Mesenchymal stem cell (in vitro differentiated cells and primary cell): ENCODE results near the gene PHRF1.

Source experiments
- DNase-seq: peaks from one replicate; pipeline ENCODE4 v3.0.0-alpha.2; 2013
- H2AFZ ChIP-seq: one replicate; pipeline ENCODE4 v1.6.1; 2013; ENCODE audit warnings: low read depth, mild to moderate bottlenecking, control low read depth, inconsistent platforms, low read length, moderate library complexity
- H2AK5ac ChIP-seq: 2 replicates; pipeline ENCODE4 v1.6.1; 2013; ENCODE audit warnings: low read length, moderate library complexity, mild to moderate bottlenecking, inconsistent platforms; ENCODE audit not compliant: severe bottlenecking
- H2BK120ac ChIP-seq: one replicate; pipeline ENCODE4 v1.6.1; 2013; ENCODE audit warnings: low read depth, mild to moderate bottlenecking, inconsistent platforms, low read length, moderate library complexity
- H2BK12ac ChIP-seq, 2 experiments: one replicate each; pipeline ENCODE4 v1.6.1; 2013; ENCODE audit warnings: inconsistent platforms in 2 of 2, low read length in 2 of 2, mild to moderate bottlenecking in 2 of 2, moderate library complexity in 2 of 2, control low read depth in 1 of 2
- H2BK15ac ChIP-seq: one replicate; pipeline ENCODE4 v1.6.1; 2013; ENCODE audit warnings: mild to moderate bottlenecking, low read depth, inconsistent platforms; ENCODE audit not compliant: poor library complexity, severe bottlenecking
- H2BK5ac ChIP-seq: 2 replicates; pipeline ENCODE4 v1.6.1; 2013; ENCODE audit warnings: low read depth, mild to moderate bottlenecking, low read length, control low read depth, inconsistent platforms; ENCODE audit not compliant: poor library complexity, severe bottlenecking
- H3K14ac ChIP-seq, 2 experiments: one replicate each; pipeline ENCODE4 v1.6.1; 2013; ENCODE audit warnings: inconsistent platforms in 2 of 2, low read length in 2 of 2, control low read depth in 1 of 2, mild to moderate bottlenecking in 1 of 2, moderate library complexity in 1 of 2
- H3K18ac ChIP-seq, 2 experiments: one replicate each; pipeline ENCODE4 v1.6.1; 2013; ENCODE audit warnings: inconsistent platforms in 2 of 2, low read length in 2 of 2, control low read depth in 1 of 2, low read depth in 1 of 2, mild to moderate bottlenecking in 1 of 2
- H3K23ac ChIP-seq, 2 experiments: one replicate each; pipeline ENCODE4 v1.6.1; 2013; ENCODE audit warnings: inconsistent platforms in 2 of 2, low read length in 2 of 2, mild to moderate bottlenecking in 2 of 2, moderate library complexity in 2 of 2, control low read depth in 1 of 2
- H3K27ac ChIP-seq: 2 replicates; pipeline ENCODE4 v1.5.1; 2013; ENCODE audit warnings: mild to moderate bottlenecking, moderate library complexity, low read length, control low read depth, inconsistent platforms; ENCODE audit not compliant: poor library complexity, severe bottlenecking
- H3K27me3 ChIP-seq, 2 experiments: 2 replicates each; pipeline versions ENCODE4 v1.6.1 to v1.7.0; 2013; ENCODE audit warnings: low read length in 2 of 2, mild to moderate bottlenecking in 2 of 2, moderate library complexity in 2 of 2, control low read depth in 1 of 2, inconsistent platforms in 1 of 2; ENCODE audit not compliant: control insufficient read depth in 1 of 2, insufficient read depth in 1 of 2
- H3K36me3 ChIP-seq, 2 experiments: 2 replicates each; pipeline versions ENCODE4 v1.6.1 to v1.7.0; 2013; ENCODE audit warnings: low read length in 2 of 2, control low read depth in 1 of 2, inconsistent platforms in 1 of 2, low read depth in 1 of 2, mild to moderate bottlenecking in 1 of 2; ENCODE audit not compliant: insufficient read depth in 2 of 2, control insufficient read depth in 1 of 2
- H3K4ac ChIP-seq, 2 experiments: one replicate each; pipeline ENCODE4 v1.6.1; 2013; ENCODE audit warnings: inconsistent platforms in 2 of 2, low read length in 2 of 2, mild to moderate bottlenecking in 2 of 2, moderate library complexity in 2 of 2, control low read depth in 1 of 2, low read depth in 1 of 2
- H3K4me1 ChIP-seq: 2 replicates; pipeline ENCODE4 v1.6.1; 2013; ENCODE audit warnings: low read depth, low read length, control low read depth; ENCODE audit not compliant: control insufficient read depth, insufficient read depth
- H3K4me2 ChIP-seq: 2 replicates; pipeline ENCODE4 v1.6.1; 2013; ENCODE audit warnings: low read length, mild to moderate bottlenecking, inconsistent platforms; ENCODE audit not compliant: poor library complexity, severe bottlenecking
- H3K4me3 ChIP-seq, 2 experiments: 2 replicates each; pipeline versions ENCODE4 v1.5.1 to v1.7.0; 2013; ENCODE audit warnings: low read length in 2 of 2, mild to moderate bottlenecking in 2 of 2, control low read depth in 1 of 2, low read depth in 1 of 2; ENCODE audit not compliant: insufficient read depth in 1 of 2
- H3K79me1 ChIP-seq: replicated peaks from 2 replicates; pipeline ENCODE4 v1.6.1; 2013; ENCODE audit warnings: mild to moderate bottlenecking, control low read depth, low read length, inconsistent platforms; ENCODE audit not compliant: poor library complexity, severe bottlenecking
- H3K9ac ChIP-seq: 2 replicates; pipeline ENCODE4 v1.7.0; 2013; ENCODE audit warnings: mild to moderate bottlenecking, low read length, moderate library complexity
- H3K9me3 ChIP-seq: 2 replicates; pipeline ENCODE4 v1.7.0; 2013; ENCODE audit warnings: mild to moderate bottlenecking, low read length; ENCODE audit not compliant: control insufficient read depth
- H4K8ac ChIP-seq: one replicate; pipeline ENCODE4 v1.6.1; 2013; ENCODE audit warnings: inconsistent platforms, mild to moderate bottlenecking, low read length, moderate library complexity
- H4K91ac ChIP-seq: one replicate; pipeline ENCODE4 v1.6.1; 2013; ENCODE audit warnings: mild to moderate bottlenecking, low read length, inconsistent platforms
- WGBS: methylation state at CpG from one replicate; pipeline ENCODE4 v1.1.7; 2013; ENCODE audit warnings: mixed read lengths; 5-methylcytosine and 5-hydroxymethylcytosine counted together

Gene PHRF1

GRCh38 chr11:576811-577610, 741 bp downstream of the PHRF1 start:
- Histone ChIP-seq H3K27me3 (peaks cover 4 to 7% of the 10 kb centered on the region in 2 experiments), H3K18ac (peak overlapping the region; percentile 64 to 95), H3K23ac (peak overlapping the region in 1 of 2 experiments; percentile 2), H3K9ac (peak overlapping the region; percentile 98), H2AFZ (peak overlapping the region; percentile 30), H3K27ac (peak overlapping the region; percentile 88), H2BK15ac (peak overlapping the region; percentile 19), H2AK5ac (peak overlapping the region; percentile 27), H2BK12ac (peak overlapping the region in 1 of 2 experiments; percentile 77), H3K4ac (peak overlapping the region; percentile 7 to 92), H3K4me1 (peaks cover 46% of the 10 kb centered on the region), H3K4me2 (peak overlapping the region; percentile 66), H2BK120ac (no peak overlapping the region), H3K36me3 (peaks cover 5 to 21% of the 10 kb centered on the region in 2 experiments), H2BK5ac (peak overlapping the region; percentile 46), H4K8ac (no peak overlapping the region), H3K9me3 (no peaks in the 10 kb centered on the region), H3K79me1 (peaks cover 3% of the 10 kb centered on the region), H4K91ac (no peak overlapping the region), H3K4me3 (peak overlapping the region; percentile 82 to 99), H3K14ac (peak overlapping the region in 1 of 2 experiments; percentile 96)
- 8% methylated on average over 40 of the region's 48 CpGs for WGBS
- no peak for DNase-seq

GRCh38 chr11:577611-577894, 1.3 kb downstream of the PHRF1 start:
- WGBS, result 84% methylated on average over 5 of the region's 6 CpGs

GRCh38 chr11:578276-579035, 2.2 kb downstream of the PHRF1 start:
- Histone ChIP-seq H3K4me3 (peak overlapping the region in 1 of 2 experiments; percentile 99), H3K27me3 (peaks cover 4 to 7% of the 10 kb centered on the region in 2 experiments), H2BK15ac (no peak overlapping the region), H3K14ac (peak overlapping the region in 1 of 2 experiments; percentile 49), H2BK5ac (no peak overlapping the region), H3K18ac (no peak overlapping the region), H4K8ac (no peak overlapping the region), H3K4ac (no peak overlapping the region), H3K23ac (peak overlapping the region in 1 of 2 experiments; percentile 84), H2AK5ac (no peak overlapping the region), H2BK12ac (peak overlapping the region in 1 of 2 experiments; percentile 6), H4K91ac (no peak overlapping the region), H3K79me1 (peaks cover 3% of the 10 kb centered on the region), H3K9ac (peak overlapping the region; percentile 98), H2AFZ (no peak overlapping the region), H3K4me2 (peak overlapping the region; percentile 66), H3K4me1 (peaks cover 45% of the 10 kb centered on the region), H3K9me3 (no peaks in the 10 kb centered on the region), H2BK120ac (no peak overlapping the region), H3K36me3 (peaks cover 12 to 32% of the 10 kb centered on the region in 2 experiments), H3K27ac (no peak overlapping the region)
- 92% methylated on average over 21 of the region's 21 CpGs for WGBS
- no peak for DNase-seq

More at GRCh38 chr11:577611-577894, 1.3 kb downstream of the PHRF1 start:
- Histone ChIP-seq H3K18ac (no peak overlapping the region), H2BK5ac (no peak overlapping the region), H4K91ac (no peak overlapping the region), H3K14ac (no peak overlapping the region), H3K36me3 (peaks cover 9 to 25% of the 10 kb centered on the region in 2 experiments), H3K9me3 (no peaks in the 10 kb centered on the region), H2AK5ac (no peak overlapping the region), H4K8ac (no peak overlapping the region), H2AFZ (no peak overlapping the region), H3K4me3 (peak overlapping the region; percentile 82 to 99), H2BK120ac (no peak overlapping the region), H2BK15ac (no peak overlapping the region), H3K27ac (peak overlapping the region; percentile 88), H3K4ac (peak overlapping the region; percentile 5 to 8), H3K79me1 (peaks cover 3% of the 10 kb centered on the region), H3K9ac (peak overlapping the region; percentile 98), H2BK12ac (no peak overlapping the region), H3K4me1 (peaks cover 45% of the 10 kb centered on the region), H3K4me2 (peak overlapping the region; percentile 66), H3K27me3 (peaks cover 4 to 7% of the 10 kb centered on the region in 2 experiments), H3K23ac (peak overlapping the region in 1 of 2 experiments; percentile 2)
- no peak for DNase-seq
